HG02981 (cell line): ENCODE results near the gene ANKRD23.
"Not testable (repeated sequence)": the region's sequence is repeated elsewhere in the genome, so short reads cannot be mapped to it uniquely, and the experiment has no call there.

Source experiments
- ATAC-seq: cut with Tn5 transposase; IDR thresholded peaks from one replicate; pipeline ENCODE4 v1.9.1; 2021; ENCODE audit warnings: mild to moderate bottlenecking, moderate library complexity; ENCODE audit not compliant: unreplicated experiment

The ANKRD23 gene

DNA sequence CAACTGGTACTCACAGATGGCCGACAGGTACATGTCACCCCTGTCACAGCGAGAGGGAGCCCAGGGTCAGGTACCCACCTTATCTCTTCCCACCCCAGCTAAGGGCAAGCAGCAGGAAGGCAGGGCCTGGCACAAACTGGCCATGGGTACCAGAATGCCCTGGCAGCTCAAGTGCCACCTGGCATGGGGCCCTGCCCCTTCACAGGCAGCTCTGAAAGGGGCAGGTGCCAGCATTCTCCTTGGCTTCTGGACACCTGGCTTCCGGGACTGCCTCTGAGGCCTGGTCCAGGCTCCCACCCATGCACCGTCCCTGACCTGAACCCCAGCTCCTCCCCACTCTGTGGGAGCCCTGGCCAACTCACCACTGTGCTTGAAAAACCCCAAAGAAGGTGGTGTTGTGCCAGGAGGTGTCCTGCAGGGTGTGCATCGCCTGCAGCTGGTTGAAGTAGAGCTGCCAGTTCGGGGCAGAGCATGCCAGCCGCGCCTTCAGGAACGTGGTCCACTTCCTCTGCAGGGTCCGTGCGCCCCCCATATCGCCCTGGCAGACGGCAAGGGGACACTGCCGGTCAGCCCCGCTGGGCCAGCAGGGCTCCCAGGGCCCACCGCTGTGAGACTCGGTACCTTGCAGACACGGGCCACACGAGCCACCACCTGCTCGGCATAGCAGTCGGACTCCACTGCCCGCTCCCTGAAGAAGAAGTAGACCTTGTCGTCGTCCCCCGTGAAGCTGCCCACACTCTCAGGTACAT, 20.7 kb upstream of the ANKRD23 start:
- ATAC-seq = no peak

- ATAC-seq = no peak
These were observed 19.9 kb upstream of the ANKRD23 start for GRCh38 chr2:96863575-96864342.

- ATAC-seq = not testable (repeated sequence)
These were observed 19.2 kb upstream of the ANKRD23 start for GRCh38 chr2:96863056-96863455.

DNA sequence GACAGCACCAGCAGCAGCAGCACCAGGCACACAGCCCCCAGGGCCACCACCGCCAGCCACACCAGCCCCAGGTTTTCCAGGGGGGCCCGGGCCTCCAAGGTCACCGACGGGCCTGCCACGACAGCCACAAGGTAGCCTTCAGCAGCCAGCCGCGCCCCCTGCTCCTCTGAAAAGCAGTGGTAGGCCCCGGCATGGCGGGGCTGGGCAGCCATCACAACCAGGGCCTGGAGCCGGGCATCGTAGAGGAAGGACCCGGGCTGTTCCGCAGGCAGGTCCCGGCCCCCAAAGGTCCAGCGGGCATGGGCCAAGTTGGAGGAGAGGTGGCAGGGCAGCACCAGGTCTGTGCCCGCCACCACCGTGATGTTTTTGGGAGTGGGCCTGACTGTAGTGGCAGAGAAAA, 17.3 kb upstream of the ANKRD23 start:
- no peak for ATAC-seq

DNA sequence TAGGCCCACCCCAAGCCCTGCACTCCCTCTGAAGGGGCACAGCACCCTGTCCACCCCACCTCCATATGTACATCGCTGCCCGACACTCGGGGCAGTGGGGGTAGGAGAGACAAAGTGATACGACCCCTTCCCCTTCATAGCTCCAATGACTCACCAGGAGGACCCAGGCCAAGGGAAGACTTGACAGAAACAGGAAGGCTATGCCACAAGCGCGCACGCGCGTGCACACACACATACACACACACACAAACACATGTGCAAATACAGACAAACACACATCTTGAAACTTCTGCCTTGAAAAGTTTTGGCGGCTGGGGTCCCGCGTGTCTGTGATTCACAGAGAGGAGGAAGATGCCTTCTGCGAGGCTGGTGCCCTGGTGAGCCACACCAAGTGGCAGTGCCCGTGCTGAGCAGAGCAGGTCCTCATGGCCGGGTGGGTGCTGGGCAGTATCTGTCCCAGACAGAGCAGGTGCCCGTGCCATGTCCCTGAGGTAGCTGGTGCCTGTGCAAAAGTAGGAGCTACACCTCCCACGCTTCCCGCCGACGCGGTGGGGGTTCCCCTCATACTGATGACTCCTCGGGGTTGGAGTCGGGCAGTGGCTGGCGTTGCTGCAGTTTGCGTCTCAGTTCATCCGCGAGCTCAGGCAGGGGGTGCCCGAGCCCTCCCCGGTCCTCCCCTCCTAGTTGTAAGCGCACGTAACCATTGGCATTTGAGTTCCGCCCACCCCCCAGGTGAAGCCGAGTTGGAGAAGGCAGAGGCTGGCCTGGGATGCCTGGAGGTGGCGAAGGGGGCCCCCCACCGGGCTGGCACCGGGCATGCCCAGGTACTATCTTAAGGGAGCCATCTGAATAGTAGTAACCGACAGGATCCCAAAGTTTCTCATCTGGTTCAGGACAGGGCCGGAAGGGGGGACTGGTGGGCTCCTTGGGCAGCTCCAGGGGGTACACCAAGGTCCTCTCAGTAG, 16.5 kb upstream of the ANKRD23 start:
- no peak for ATAC-seq

DNA sequence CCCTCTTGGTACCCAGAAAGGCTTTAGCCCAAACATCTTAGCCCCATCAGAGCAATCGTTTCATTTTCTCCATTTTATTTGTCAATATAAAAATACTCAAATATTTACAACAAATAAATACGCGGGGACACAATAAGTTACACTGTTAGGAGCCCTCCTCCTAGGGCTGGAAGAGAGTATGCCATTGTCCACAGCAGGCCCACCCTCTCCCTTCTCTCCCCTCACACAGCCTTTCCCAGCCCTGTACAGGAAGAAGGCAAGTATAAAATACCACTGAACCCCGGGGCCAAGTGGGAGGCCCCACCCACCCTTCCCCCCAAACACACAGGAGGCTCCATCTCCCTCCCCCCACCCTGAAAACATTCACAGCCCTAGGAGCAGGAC, 15.9 kb upstream of the ANKRD23 start:
- no peak for ATAC-seq

DNA sequence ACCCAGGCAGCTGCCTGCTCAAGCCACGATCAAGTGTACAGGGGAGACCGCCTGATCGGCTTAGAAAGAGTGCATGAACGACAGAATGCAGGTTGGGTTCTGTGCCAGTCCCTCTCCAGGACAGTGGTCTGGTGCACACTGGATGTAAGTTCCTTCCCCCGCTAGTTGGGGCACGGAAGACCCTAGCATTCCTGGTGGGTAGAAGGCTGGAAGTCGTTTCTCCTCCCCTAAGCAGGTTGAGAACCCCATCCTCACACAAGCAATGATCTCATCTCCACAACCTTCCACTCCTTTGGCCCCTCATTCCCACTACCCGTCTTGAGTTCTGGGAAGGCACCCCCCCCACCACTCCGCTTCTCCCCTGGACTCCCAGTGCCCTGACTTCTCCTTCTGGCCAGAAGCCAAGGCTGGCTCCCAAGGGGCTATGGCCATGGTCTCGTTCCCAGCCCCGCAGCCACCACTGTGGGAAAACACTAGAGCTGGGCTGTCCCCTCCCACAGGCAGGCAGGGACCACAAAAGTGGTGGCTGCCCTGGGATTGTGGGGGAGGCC, 15.4 kb upstream of the ANKRD23 start:
- ATAC-seq = no peak

GRCh38 chr2:96857667-96858372, 14.0 kb upstream of the ANKRD23 start, which contains the start of gene ANKRD39:
ANKRD39 (minus strand) TSS chr2:96858016; CDS start chr2:96857987, 29 bp downstream.
- ATAC-seq = peak; percentile 90

DNA sequence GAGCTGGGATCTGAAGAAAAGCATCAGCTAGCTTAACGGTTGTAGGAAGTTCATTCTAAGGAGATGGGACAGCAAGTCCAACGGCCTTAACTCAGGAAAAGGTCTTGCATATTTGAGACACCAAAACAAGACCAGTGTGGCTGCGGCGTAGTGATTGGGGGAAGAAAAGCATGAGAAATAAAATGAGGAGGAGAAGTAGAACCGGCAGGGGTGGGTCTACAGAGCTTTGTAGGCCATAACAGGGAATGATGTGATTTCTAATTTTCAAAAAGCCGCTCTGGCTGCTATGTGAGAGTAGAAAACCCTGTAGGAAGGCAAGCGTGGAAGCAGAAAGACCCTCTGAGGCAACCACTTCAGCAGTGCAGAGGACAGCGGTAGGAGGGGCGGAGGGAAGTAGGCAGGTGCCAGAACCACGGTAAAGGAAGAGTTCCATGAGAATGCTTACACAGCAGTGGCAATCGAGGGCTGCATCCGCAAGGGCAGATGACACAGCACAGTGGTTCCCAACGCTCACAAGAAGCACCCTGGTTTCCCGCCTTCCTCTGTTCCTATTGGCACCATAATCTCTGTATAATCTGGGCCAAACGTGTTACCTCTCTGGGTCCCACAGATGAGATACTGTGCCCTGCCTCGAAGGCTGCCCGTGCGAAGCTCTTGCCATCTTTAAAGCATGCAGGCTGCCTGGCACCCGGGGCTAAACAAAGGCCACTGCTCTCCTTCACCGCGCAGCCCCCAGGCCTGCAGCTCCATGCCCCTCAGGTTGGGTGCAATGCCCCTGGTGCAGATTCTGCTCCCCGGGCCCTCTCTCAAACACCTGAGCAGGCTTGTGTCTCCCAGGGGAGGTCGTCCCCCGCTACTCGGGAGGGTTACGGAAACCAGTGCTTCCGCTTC, 13.2 kb upstream of the ANKRD23 start:
- peak; percentile 20 for ATAC-seq

DNA sequence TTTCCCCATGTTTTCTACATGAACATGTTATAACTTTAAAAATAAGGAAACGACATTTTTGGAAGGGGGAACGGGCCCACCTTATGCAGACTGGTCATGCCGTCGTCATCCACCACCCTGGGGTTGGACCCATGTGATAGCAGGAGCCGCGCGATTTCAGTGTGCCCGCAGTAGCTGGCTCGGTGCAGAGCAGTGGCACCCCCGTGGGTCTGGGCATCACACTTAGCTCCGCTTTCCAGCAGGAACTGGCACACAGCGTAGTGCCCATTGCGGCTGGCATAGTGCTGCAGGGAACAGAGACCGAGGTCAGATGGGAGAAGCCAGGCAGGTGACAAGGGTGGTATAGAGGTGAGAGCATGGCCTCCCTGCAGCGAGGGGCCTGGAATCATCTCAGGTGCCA, 9.5 kb upstream of the ANKRD23 start:
- no peak for ATAC-seq

- no peak for ATAC-seq
These were observed 8.8 kb upstream of the ANKRD23 start for GRCh38 chr2:96852667-96853066.

GRCh38 chr2:96848264-96848663, 4.4 kb upstream of the ANKRD23 start:
- ATAC-seq = no peak

GRCh38 chr2:96847586-96847985, 3.8 kb upstream of the ANKRD23 start:
- ATAC-seq = no peak

DNA sequence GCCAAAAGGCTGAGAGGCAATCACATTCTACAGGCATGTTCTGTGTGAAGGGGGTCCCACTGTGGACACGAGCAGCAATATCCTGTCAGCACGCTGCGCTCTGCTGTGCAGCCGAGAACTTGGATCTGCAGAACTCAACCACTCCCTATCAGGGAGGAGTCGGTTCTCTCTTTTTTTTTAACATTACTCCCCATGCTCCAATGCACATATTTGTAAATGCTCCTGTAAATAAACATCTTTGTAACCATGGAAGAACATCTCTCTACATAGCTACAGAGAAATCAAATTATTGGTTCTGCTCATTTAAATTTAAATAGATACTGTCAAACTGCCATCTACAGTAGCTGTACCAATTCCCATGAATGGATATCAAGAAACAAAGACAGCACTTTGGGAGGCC, 3.0 kb upstream of the ANKRD23 start:
- no peak for ATAC-seq

GRCh38 chr2:96844405-96844808, 586 bp upstream of the ANKRD23 start:
- ATAC-seq = no peak

- ATAC-seq = no peak
These were observed 1.2 kb downstream of the ANKRD23 start for GRCh38 chr2:96842600-96842999.

DNA sequence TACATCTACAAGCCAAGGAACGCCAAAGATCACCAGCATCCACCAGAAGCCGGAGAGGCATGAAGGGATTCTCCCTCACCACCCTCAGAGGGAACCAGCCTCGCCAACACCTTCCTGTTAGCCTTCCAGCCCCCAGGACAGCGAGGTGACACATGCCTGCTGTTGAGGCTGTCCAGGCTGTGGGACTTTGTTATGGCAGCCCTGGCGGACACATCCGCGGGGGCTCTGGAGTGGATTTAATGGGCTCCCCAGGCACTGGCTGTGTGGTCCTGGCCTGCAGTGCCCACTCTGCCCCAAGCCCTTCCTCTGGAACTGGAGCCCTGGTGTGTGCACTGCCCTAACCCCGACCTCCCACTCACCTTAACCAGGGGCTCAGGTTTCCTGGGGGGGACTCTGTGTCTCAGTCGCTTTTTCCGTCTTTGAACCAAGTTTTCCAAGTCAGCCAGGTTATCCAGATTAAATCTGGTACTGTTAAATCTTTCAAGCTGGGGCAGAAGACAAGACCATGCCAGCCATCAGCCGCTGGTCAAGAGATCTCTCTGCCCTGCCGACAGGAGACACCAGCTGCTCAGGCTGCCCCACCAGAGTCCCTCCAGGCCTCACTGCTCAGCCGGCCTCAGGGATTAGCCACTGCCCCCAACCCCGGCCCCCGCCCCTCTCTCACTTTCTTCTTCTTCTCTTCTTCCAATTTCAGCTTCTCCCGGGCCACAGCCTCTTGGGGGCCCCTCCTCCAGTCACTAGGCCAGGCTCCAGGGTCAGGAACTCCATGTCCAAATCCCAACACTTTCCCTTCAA, 1.9 kb downstream of the ANKRD23 start:
- no peak for ATAC-seq
